ENCODE measurements around the gene MGAM2.

The MGAM2 gene

DNA sequence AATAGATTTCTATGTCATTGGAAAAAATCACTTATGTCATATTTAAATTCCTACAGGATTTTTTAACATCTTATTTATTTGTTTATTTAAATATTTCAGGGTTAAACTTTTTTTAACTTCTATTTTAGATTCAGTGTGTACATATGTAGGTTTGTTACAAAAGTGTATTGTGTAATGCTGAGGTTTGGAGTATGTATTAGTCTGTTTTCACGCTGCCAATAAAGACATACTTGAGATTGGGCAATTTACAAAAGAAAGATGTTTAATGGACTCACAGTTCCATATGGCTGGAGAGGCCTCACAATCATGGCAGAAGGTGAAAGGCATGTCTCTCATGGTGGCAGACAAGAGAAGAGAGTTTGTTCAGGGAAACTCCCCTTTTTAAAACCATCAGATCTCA is 65.4 kb downstream of the MGAM2 start:
- H3K27ac ChIP-seq (ENCODE audit: low read depth, low read length), result no peak overlapping the region
- H3K4me1 ChIP-seq (ENCODE audit: control insufficient read depth, insufficient read depth, low read length), result no peaks in the 10 kb centered on the region
- H3K4me3 ChIP-seq (ENCODE audit: low read depth, low read length), result no peak overlapping the region
- H3K9me3 ChIP-seq (ENCODE audit: control insufficient read depth, insufficient read depth, low read length), result no peaks in the 10 kb centered on the region
- no peaks in the 10 kb centered on the region for H3K27me3 ChIP-seq (ENCODE audit: control insufficient read depth, insufficient read depth, low read length)
- no peak overlapping the region for H3K9ac ChIP-seq (ENCODE audit: low read depth, low read length)
- H3K36me3 ChIP-seq (ENCODE audit: control insufficient read depth, insufficient read depth, low read length), result no peaks in the 10 kb centered on the region

GRCh38 chr7:142177869-142178268 is 66.4 kb downstream of the MGAM2 start:
- Histone ChIP-seq H3K4me1 (ENCODE audit: control insufficient read depth, insufficient read depth, low read length) (no peaks in the 10 kb centered on the region), H3K27me3 (ENCODE audit: control insufficient read depth, insufficient read depth, low read length) (no peaks in the 10 kb centered on the region), H3K36me3 (ENCODE audit: control insufficient read depth, insufficient read depth, low read length) (no peaks in the 10 kb centered on the region), H3K9me3 (ENCODE audit: control insufficient read depth, insufficient read depth, low read length) (no peaks in the 10 kb centered on the region), H3K27ac (ENCODE audit: low read depth, low read length) (no peak overlapping the region), H3K4me3 (ENCODE audit: low read depth, low read length) (no peak overlapping the region), H3K9ac (ENCODE audit: low read depth, low read length) (no peak overlapping the region)

DNA sequence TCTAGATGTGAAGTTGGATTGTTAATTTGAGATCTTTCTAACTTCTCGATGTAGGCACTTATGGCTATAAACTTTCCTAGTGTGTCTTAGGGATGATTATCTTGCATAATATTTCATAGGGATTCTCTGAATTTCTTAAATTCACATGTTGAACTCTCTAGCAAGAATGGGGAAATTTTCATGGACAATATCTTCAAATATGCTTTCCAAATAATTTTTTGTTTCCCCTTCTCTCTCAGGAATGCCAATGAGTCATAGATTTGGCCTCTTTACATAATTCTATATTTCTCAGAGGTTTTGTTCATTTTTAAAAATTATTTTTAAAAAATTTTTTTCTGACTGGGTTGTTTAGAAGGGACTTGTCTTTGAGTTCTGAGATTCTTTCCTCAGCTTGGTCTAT is 68.9 kb downstream of the MGAM2 start:
- H3K4me3 ChIP-seq (ENCODE audit: low read depth, low read length), result no peak overlapping the region
- H3K4me1 ChIP-seq (ENCODE audit: control insufficient read depth, insufficient read depth, low read length), result no peaks in the 10 kb centered on the region
- no peaks in the 10 kb centered on the region for H3K27me3 ChIP-seq (ENCODE audit: control insufficient read depth, insufficient read depth, low read length)
- no peaks in the 10 kb centered on the region for H3K9me3 ChIP-seq (ENCODE audit: control insufficient read depth, insufficient read depth, low read length)
- no peak overlapping the region for H3K27ac ChIP-seq (ENCODE audit: low read depth, low read length)
- no peak overlapping the region for H3K9ac ChIP-seq (ENCODE audit: low read depth, low read length)
- H3K36me3 ChIP-seq (ENCODE audit: control insufficient read depth, insufficient read depth, low read length), result no peaks in the 10 kb centered on the region

- no peaks in the 10 kb centered on the region for H3K27me3 ChIP-seq (ENCODE audit: control insufficient read depth, insufficient read depth, low read length)
- no peaks in the 10 kb centered on the region for H3K36me3 ChIP-seq (ENCODE audit: control insufficient read depth, insufficient read depth, low read length)
- no peaks in the 10 kb centered on the region for H3K9me3 ChIP-seq (ENCODE audit: control insufficient read depth, insufficient read depth, low read length)
- H3K9ac ChIP-seq (ENCODE audit: low read depth, low read length), result no peak overlapping the region
- no peaks in the 10 kb centered on the region for H3K4me1 ChIP-seq (ENCODE audit: control insufficient read depth, insufficient read depth, low read length)
- H3K4me3 ChIP-seq (ENCODE audit: low read depth, low read length), result no peak overlapping the region
- H3K27ac ChIP-seq (ENCODE audit: low read depth, low read length), result no peak overlapping the region
These were observed 69.7 kb downstream of the MGAM2 start for GRCh38 chr7:142181211-142181610.

- Histone ChIP-seq H3K9me3 (ENCODE audit: control insufficient read depth, insufficient read depth, low read length) (no peaks in the 10 kb centered on the region), H3K4me1 (ENCODE audit: control insufficient read depth, insufficient read depth, low read length) (no peaks in the 10 kb centered on the region), H3K27me3 (ENCODE audit: control insufficient read depth, insufficient read depth, low read length) (no peaks in the 10 kb centered on the region), H3K9ac (ENCODE audit: low read depth, low read length) (no peak overlapping the region), H3K27ac (ENCODE audit: low read depth, low read length) (no peak overlapping the region), H3K36me3 (ENCODE audit: control insufficient read depth, insufficient read depth, low read length) (no peaks in the 10 kb centered on the region), H3K4me3 (ENCODE audit: low read depth, low read length) (no peak overlapping the region)
These were observed 70.4 kb downstream of the MGAM2 start for GRCh38 chr7:142181966-142182365.

DNA sequence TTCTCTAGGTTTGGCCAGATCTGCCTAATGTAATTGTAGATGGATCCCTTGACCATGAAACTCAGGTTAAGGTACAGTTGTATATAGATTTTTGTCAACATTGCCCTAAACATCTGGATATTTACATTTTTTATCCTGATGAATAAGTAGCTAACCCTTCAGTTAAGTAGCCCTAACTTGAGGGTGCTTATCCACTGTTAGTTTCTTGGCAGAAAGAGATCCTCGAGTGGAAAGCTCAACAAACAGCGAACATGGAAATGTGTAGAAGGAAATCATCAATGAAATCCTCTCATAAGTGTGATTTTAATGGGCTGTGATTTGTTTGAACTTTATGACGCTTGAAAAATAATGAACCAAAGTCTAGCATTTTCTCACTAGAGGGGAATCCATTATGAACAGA is 73.6 kb downstream of the MGAM2 start:
- Histone ChIP-seq H3K4me1 (ENCODE audit: control insufficient read depth, insufficient read depth, low read length) (no peaks in the 10 kb centered on the region), H3K27ac (ENCODE audit: low read depth, low read length) (no peak overlapping the region), H3K4me3 (ENCODE audit: low read depth, low read length) (no peak overlapping the region), H3K9ac (ENCODE audit: low read depth, low read length) (no peak overlapping the region), H3K27me3 (ENCODE audit: control insufficient read depth, insufficient read depth, low read length) (no peaks in the 10 kb centered on the region), H3K36me3 (ENCODE audit: control insufficient read depth, insufficient read depth, low read length) (no peaks in the 10 kb centered on the region), H3K9me3 (ENCODE audit: control insufficient read depth, insufficient read depth, low read length) (no peaks in the 10 kb centered on the region)

GRCh38 chr7:142185801-142186200 is 74.3 kb downstream of the MGAM2 start:
- Histone ChIP-seq H3K9me3 (ENCODE audit: control insufficient read depth, insufficient read depth, low read length) (no peaks in the 10 kb centered on the region), H3K36me3 (ENCODE audit: control insufficient read depth, insufficient read depth, low read length) (no peaks in the 10 kb centered on the region), H3K4me3 (ENCODE audit: low read depth, low read length) (no peak overlapping the region), H3K9ac (ENCODE audit: low read depth, low read length) (no peak overlapping the region), H3K4me1 (ENCODE audit: control insufficient read depth, insufficient read depth, low read length) (no peaks in the 10 kb centered on the region), H3K27me3 (ENCODE audit: control insufficient read depth, insufficient read depth, low read length) (no peaks in the 10 kb centered on the region), H3K27ac (ENCODE audit: low read depth, low read length) (no peak overlapping the region)

DNA sequence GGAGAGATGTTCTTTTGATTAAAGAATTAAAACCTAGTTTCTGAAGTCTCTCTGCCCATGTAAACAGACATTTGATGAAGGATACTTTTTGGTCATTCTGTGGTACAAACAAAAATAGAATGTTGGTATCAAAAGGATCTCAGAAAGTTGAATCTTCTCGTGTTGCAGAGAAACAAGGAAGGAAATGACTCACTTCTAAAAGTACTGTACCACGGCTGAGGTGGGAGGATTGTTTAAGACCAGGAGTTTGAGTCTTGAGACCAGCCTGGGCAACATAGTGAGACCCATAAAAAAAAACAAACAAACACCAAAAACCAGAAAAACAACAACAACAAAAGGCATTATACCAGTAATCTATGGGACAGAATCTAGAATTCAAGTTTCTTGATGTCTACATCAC is 76.6 kb downstream of the MGAM2 start:
- no peaks in the 10 kb centered on the region for H3K36me3 ChIP-seq (ENCODE audit: control insufficient read depth, insufficient read depth, low read length)
- H3K4me1 ChIP-seq (ENCODE audit: control insufficient read depth, insufficient read depth, low read length), result no peaks in the 10 kb centered on the region
- H3K9me3 ChIP-seq (ENCODE audit: control insufficient read depth, insufficient read depth, low read length), result no peaks in the 10 kb centered on the region
- no peaks in the 10 kb centered on the region for H3K27me3 ChIP-seq (ENCODE audit: control insufficient read depth, insufficient read depth, low read length)
- H3K27ac ChIP-seq (ENCODE audit: low read depth, low read length), result no peak overlapping the region
- H3K4me3 ChIP-seq (ENCODE audit: low read depth, low read length), result no peak overlapping the region
- no peak overlapping the region for H3K9ac ChIP-seq (ENCODE audit: low read depth, low read length)

GRCh38 chr7:142188846-142189245 is 77.3 kb downstream of the MGAM2 start:
- H3K9me3 ChIP-seq (ENCODE audit: control insufficient read depth, insufficient read depth, low read length), result no peaks in the 10 kb centered on the region
- no peak overlapping the region for H3K9ac ChIP-seq (ENCODE audit: low read depth, low read length)
- H3K27me3 ChIP-seq (ENCODE audit: control insufficient read depth, insufficient read depth, low read length), result no peaks in the 10 kb centered on the region
- H3K4me3 ChIP-seq (ENCODE audit: low read depth, low read length), result no peak overlapping the region
- no peaks in the 10 kb centered on the region for H3K4me1 ChIP-seq (ENCODE audit: control insufficient read depth, insufficient read depth, low read length)
- no peak overlapping the region for H3K27ac ChIP-seq (ENCODE audit: low read depth, low read length)
- no peaks in the 10 kb centered on the region for H3K36me3 ChIP-seq (ENCODE audit: control insufficient read depth, insufficient read depth, low read length)

- H3K9ac ChIP-seq (ENCODE audit: low read depth, low read length), result no peak overlapping the region
- no peaks in the 10 kb centered on the region for H3K9me3 ChIP-seq (ENCODE audit: control insufficient read depth, insufficient read depth, low read length)
- H3K27ac ChIP-seq (ENCODE audit: low read depth, low read length), result no peak overlapping the region
- no peaks in the 10 kb centered on the region for H3K4me1 ChIP-seq (ENCODE audit: control insufficient read depth, insufficient read depth, low read length)
- H3K27me3 ChIP-seq (ENCODE audit: control insufficient read depth, insufficient read depth, low read length), result no peaks in the 10 kb centered on the region
- no peak overlapping the region for H3K4me3 ChIP-seq (ENCODE audit: low read depth, low read length)
- no peaks in the 10 kb centered on the region for H3K36me3 ChIP-seq (ENCODE audit: control insufficient read depth, insufficient read depth, low read length)
These were observed 82.7 kb downstream of the MGAM2 start for GRCh38 chr7:142194201-142194600.

DNA sequence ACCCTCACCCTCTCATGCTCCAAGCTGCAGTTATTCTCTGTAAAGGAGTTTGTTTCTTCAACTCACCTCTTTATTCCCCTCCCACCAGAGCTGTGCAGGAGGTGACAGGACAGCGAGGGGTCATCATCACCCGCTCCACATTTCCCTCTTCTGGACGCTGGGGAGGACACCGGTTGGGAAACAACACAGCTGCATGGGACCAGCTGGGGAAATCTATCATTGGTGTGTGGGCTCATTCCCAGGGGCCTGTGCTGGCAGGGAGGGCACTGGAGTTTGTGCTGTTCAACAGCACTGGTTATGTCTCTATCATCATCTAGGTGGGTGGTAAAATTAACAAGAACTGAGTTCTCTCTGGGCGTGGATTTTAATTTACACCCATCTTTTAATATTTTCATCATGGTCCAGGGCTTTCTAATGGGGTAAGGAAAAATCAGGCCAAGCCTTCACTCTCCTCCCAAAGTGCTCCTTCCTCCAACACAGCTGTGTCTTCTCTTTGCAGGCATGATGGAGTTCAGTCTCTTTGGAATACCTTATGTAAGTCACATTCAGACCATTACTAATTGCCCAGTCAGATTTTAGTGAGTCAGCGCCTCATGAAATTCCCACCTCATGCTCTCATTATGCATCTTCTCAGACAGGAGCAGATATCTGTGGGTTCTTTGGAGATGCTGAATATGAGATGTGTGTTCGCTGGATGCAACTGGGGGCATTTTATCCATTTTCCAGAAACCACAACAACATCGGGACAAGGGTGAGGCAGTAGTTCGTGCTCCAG is 84.7 kb downstream of the MGAM2 start:
- H3K27ac ChIP-seq (ENCODE audit: low read depth, low read length), result no peak overlapping the region
- no peaks in the 10 kb centered on the region for H3K36me3 ChIP-seq (ENCODE audit: control insufficient read depth, insufficient read depth, low read length)
- H3K4me3 ChIP-seq (ENCODE audit: low read depth, low read length), result no peak overlapping the region
- no peak overlapping the region for H3K9ac ChIP-seq (ENCODE audit: low read depth, low read length)
- no peaks in the 10 kb centered on the region for H3K27me3 ChIP-seq (ENCODE audit: control insufficient read depth, insufficient read depth, low read length)
- no peaks in the 10 kb centered on the region for H3K4me1 ChIP-seq (ENCODE audit: control insufficient read depth, insufficient read depth, low read length)
- no peaks in the 10 kb centered on the region for H3K9me3 ChIP-seq (ENCODE audit: control insufficient read depth, insufficient read depth, low read length)
